Caco-2 (cell line): ENCODE measurements around the gene MILR1. TPM values are rescaled to one million over a fixed set of nuclear protein-coding genes. Genes with fewer than 3 reads are reported as not detected.

Source experiments
- BruUV-seq: library from RNA; stranded (reverse); fragments of 400-500 nt; replicated peaks from 2 replicates; lab custom pipeline; 2021; lab: Mats Ljungman, UMichigan
- CTCF ChIA-PET: fragments of 300-600 bp; sonication (Branson Sonifier 250); formaldehyde crosslinking; loops from one replicate; lab custom pipeline; 2022; ENCODE audit warnings: antibody characterized with exemption; lab: Charles Lee
- POLR2A ChIA-PET: fragments of 300-600 bp; sonication (Branson Sonifier 250); formaldehyde crosslinking; loops from one replicate; lab custom pipeline; 2022; ENCODE audit warnings: antibody characterized with exemption; lab: Charles Lee
- DNase-seq, 2 experiments: peaks; one replicate each; pipeline versions ENCODE4 v3.0.0 to v3.0.0-alpha.2; 2020 to 2022
- H3K27me3 ChIP-seq: replicated peaks from 2 replicates; pipeline ENCODE4 v1.6.0; 2011; ENCODE audit warnings: low read length; ENCODE audit not compliant: control insufficient read depth, insufficient read depth
- H3K36me3 ChIP-seq: 2 replicates; pipeline ENCODE4 v1.5.1; 2011; ENCODE audit warnings: low read length; ENCODE audit not compliant: control insufficient read depth, insufficient read depth
- H3K4me1 ChIP-seq: fragments of 250-450 bp; sonication (Bioruptor Pico); 2 replicates; pipeline ENCODE4 v1.5.1; 2020; ENCODE audit warnings: mild to moderate bottlenecking
- H3K4me3 ChIP-seq: 2 replicates; pipeline ENCODE4 v1.5.1; 2011; ENCODE audit warnings: low read depth, mild to moderate bottlenecking, control low read depth, low read length
- H3K9me3 ChIP-seq: fragments of 250-450 bp; sonication (Bioruptor Pico); 2 replicates; pipeline ENCODE4 v1.5.1; 2020; ENCODE audit warnings: mild to moderate bottlenecking, moderate library complexity
- H3K27ac Mint-ChIP-seq: one replicate; pipeline ENCODE4 v1.8.0; 2022; ENCODE audit warnings: mixed read lengths; ENCODE audit not compliant: unreplicated experiment
- H3K27me3 Mint-ChIP-seq: one replicate; pipeline ENCODE4 v1.8.0; 2022; ENCODE audit warnings: mixed read lengths; ENCODE audit not compliant: insufficient read depth, unreplicated experiment
- H3K36me3 Mint-ChIP-seq: one replicate; pipeline ENCODE4 v1.8.0; 2022; ENCODE audit warnings: mild to moderate bottlenecking, mixed read lengths; ENCODE audit not compliant: insufficient read depth, unreplicated experiment
- H3K4me1 Mint-ChIP-seq: one replicate; pipeline ENCODE4 v1.8.0; 2022; ENCODE audit warnings: low read depth, mixed read lengths; ENCODE audit not compliant: unreplicated experiment
- H3K4me3 Mint-ChIP-seq: one replicate; pipeline ENCODE4 v1.8.0; 2022; ENCODE audit warnings: mild to moderate bottlenecking, moderate library complexity, mixed read lengths; ENCODE audit not compliant: unreplicated experiment
- H3K9me3 Mint-ChIP-seq: one replicate; pipeline ENCODE4 v1.8.0; 2022; ENCODE audit warnings: mixed read lengths; ENCODE audit not compliant: unreplicated experiment
- intact Hi-C: fragments of 100-400 bp; cut with micrococcal nuclease; formaldehyde crosslinking; loops from one replicate; pipeline ENCODE4 v1.10.0; 2022; ENCODE audit not compliant: unreplicated experiment
- total RNA-seq: library from RNA; stranded (reverse); gene quantifications from 2 replicates; pipeline ENCODE4 v1.2.3, GENCODE V29; 2022
- TF ChIP-seq, protein P1 (sequence below), 2 experiments: fragments of 200-600 bp in 1 of 2; IDR thresholded peaks; 1 replicate in 1 of 2; 2 replicates in 1 of 2; pipeline versions ENCODE4 v1.5.1 to v1.8.0; 2011 to 2022; ENCODE audit warnings: antibody characterized with exemption in 1 of 2, control low read depth in 1 of 2, inconsistent platforms in 1 of 2, low read depth in 1 of 2, low read length in 1 of 2, mild to moderate bottlenecking in 1 of 2, moderate library complexity in 1 of 2; ENCODE audit not compliant: insufficient read depth in 1 of 2, severe bottlenecking in 1 of 2, unreplicated experiment in 1 of 2

The MILR1 gene
- total RNA-seq, 1 experiment from 2014 or later, result not detected

GRCh38 chr17:64423881-64424280, 25.0 kb upstream of the MILR1 start:
- no TSS peak for BruUV-seq
- Mint-ChIP-seq H3K4me3 (no peak overlapping the region), H3K9me3 (no peaks in the 10 kb centered on the region), H3K27ac (no peak overlapping the region), H3K4me1 (no peaks in the 10 kb centered on the region), H3K36me3 (no peaks in the 10 kb centered on the region), H3K27me3 (no peaks in the 10 kb centered on the region)
- Histone ChIP-seq H3K9me3 (no peaks in the 10 kb centered on the region), H3K36me3 (no peaks in the 10 kb centered on the region), H3K4me1 (no peaks in the 10 kb centered on the region; the same call in 1 of the 2 replicates), H3K4me3 (no peak overlapping the region), H3K27me3 (no peaks in the 10 kb centered on the region)
- TF ChIP-seq, protein P1, sequence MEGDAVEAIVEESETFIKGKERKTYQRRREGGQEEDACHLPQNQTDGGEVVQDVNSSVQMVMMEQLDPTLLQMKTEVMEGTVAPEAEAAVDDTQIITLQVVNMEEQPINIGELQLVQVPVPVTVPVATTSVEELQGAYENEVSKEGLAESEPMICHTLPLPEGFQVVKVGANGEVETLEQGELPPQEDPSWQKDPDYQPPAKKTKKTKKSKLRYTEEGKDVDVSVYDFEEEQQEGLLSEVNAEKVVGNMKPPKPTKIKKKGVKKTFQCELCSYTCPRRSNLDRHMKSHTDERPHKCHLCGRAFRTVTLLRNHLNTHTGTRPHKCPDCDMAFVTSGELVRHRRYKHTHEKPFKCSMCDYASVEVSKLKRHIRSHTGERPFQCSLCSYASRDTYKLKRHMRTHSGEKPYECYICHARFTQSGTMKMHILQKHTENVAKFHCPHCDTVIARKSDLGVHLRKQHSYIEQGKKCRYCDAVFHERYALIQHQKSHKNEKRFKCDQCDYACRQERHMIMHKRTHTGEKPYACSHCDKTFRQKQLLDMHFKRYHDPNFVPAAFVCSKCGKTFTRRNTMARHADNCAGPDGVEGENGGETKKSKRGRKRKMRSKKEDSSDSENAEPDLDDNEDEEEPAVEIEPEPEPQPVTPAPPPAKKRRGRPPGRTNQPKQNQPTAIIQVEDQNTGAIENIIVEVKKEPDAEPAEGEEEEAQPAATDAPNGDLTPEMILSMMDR (IDR thresholded peaks at IDR 0.05; ENCODE audit: insufficient read depth in 1 of 2, low read depth in 1 of 2, low read length in 1 of 2, severe bottlenecking in 1 of 2, unreplicated experiment in 1 of 2), result no peak
- ChIA-PET CTCF (no interaction called here), POLR2A (no interaction called here)
- no peak for DNase-seq
- intact Hi-C loops, result loop anchor here (10.0 kb wide), 1 partner anchor 351 kb away; no protein-coding TSS in a partner anchor

GRCh38 chr17:64424324-64424849, 24.5 kb upstream of the MILR1 start:
- H3K36me3 Mint-ChIP-seq, result no peaks in the 10 kb centered on the region
- CTCF ChIA-PET, result interaction anchor here (0.7 kb wide), 1 partner anchor 368 kb away, joined by 3 read pairs; no protein-coding TSS in a partner anchor
- H3K9me3 Mint-ChIP-seq, result no peaks in the 10 kb centered on the region

GRCh38 chr17:64425191-64425590, 23.7 kb upstream of the MILR1 start:
- TF ChIP-seq, protein P1 (IDR thresholded peaks at IDR 0.05; ENCODE audit: insufficient read depth in 1 of 2, low read depth in 1 of 2, low read length in 1 of 2, severe bottlenecking in 1 of 2, unreplicated experiment in 1 of 2), result no peak
- Histone ChIP-seq H3K4me3 (no peak overlapping the region), H3K9me3 (no peaks in the 10 kb centered on the region), H3K4me1 (no peaks in the 10 kb centered on the region), H3K36me3 (no peaks in the 10 kb centered on the region), H3K27me3 (no peaks in the 10 kb centered on the region)
- no peak overlapping the region for H3K4me3 Mint-ChIP-seq
- intact Hi-C loops, result loop anchor here (10.0 kb wide), 1 partner anchor 350 kb away; no protein-coding TSS in a partner anchor
- no TSS peak for BruUV-seq
- H3K27me3 Mint-ChIP-seq, result no peaks in the 10 kb centered on the region
- CTCF ChIA-PET, result no interaction called here
- no peak for DNase-seq
- H3K36me3 Mint-ChIP-seq, result no peaks in the 10 kb centered on the region
- H3K27ac Mint-ChIP-seq, result no peak overlapping the region
- POLR2A ChIA-PET, result no interaction called here
- no peaks in the 10 kb centered on the region for H3K9me3 Mint-ChIP-seq
- H3K4me1 Mint-ChIP-seq, result no peaks in the 10 kb centered on the region

More at GRCh38 chr17:64424324-64424849, 24.5 kb upstream of the MILR1 start:
- no peak overlapping the region for H3K27ac Mint-ChIP-seq
- no peaks in the 10 kb centered on the region for H3K27me3 Mint-ChIP-seq
- no peak overlapping the region for H3K4me3 Mint-ChIP-seq
- H3K4me1 Mint-ChIP-seq, result no peaks in the 10 kb centered on the region
- BruUV-seq, result no TSS peak
- POLR2A ChIA-PET, result no interaction called here
- DNase-seq, result no peak
- no peaks in the 10 kb centered on the region for H3K36me3 ChIP-seq
- intact Hi-C loops, result loop anchor here (10.0 kb wide), 1 partner anchor 350 kb away; no protein-coding TSS in a partner anchor
- no peaks in the 10 kb centered on the region for H3K4me1 ChIP-seq
- no peaks in the 10 kb centered on the region for H3K9me3 ChIP-seq
- no peaks in the 10 kb centered on the region for H3K27me3 ChIP-seq
- H3K4me3 ChIP-seq, result no peak overlapping the region
- TF ChIP-seq, protein P1 (IDR thresholded peaks at IDR 0.05; ENCODE audit: insufficient read depth in 1 of 2, low read depth in 1 of 2, low read length in 1 of 2, severe bottlenecking in 1 of 2, unreplicated experiment in 1 of 2), result no peak
